Measurements from ENCODE around the gene FAAP20. TPM values are rescaled to one million over a fixed set of nuclear protein-coding genes. Genes with fewer than 3 reads are reported as not detected.

Gene FAAP20
- total and polyA plus RNA-seq, 9 of the 15 experiments (the other 6 are each of a cell fraction or from before 2014, with no cell fraction given): 0.58 to 143 (median 9.9) TPM

GRCh38 chr1:2199042-2199810 is 4.7 kb upstream of the FAAP20 start (continued):
- peak; percentile 65 to 70; a peak in 1 of 4 replicates for TF ChIP-seq UBTF (IDR thresholded peaks at IDR 0.05; ENCODE audit: borderline replicate concordance in 1 of 2, low read depth in 2 of 2, low read length in 2 of 2)
- no peak for TF ChIP-seq SMARCE1 (IDR thresholded peaks at IDR 0.05)
- peak; percentile 44; the same call in 1 of the 2 replicates for TF ChIP-seq KLF1 (tag; IDR thresholded peaks at IDR 0.05)
- TF ChIP-seq CSDE1 (IDR thresholded peaks at IDR 0.05): no peak
- peak; percentile 47; the same call in 1 of the 2 replicates for TF ChIP-seq ZBTB9 (CRISPR knock-in tag; IDR thresholded peaks at IDR 0.05)
- no peak for TF ChIP-seq CUX1 (CRISPR knock-in tag; IDR thresholded peaks at IDR 0.05)
- TF ChIP-seq SAFB2 (IDR thresholded peaks at IDR 0.05; ENCODE audit: borderline replicate concordance, low read depth, low read length, severe bottlenecking): no peak
- 0 out of 2 replicates have a peak, but pooled peaks have one; percentile 48 for TF ChIP-seq ZNF764 (CRISPR knock-in tag; IDR thresholded peaks at IDR 0.05; ENCODE audit: low read depth)
- peak; percentile 56; the same call in 1 of the 2 replicates for TF ChIP-seq E2F1 (CRISPR knock-in tag; IDR thresholded peaks at IDR 0.05)
- 0 out of 2 replicates have a peak, but pooled peaks have one; percentile 80 for TF ChIP-seq AFF4 (CRISPR knock-in tag; IDR thresholded peaks at IDR 0.05)
- no peak for TF ChIP-seq ZNF766 (CRISPR knock-in tag; conservative IDR thresholded peaks at IDR 0.05)
